ENCODE data around the gene STX8. TPM values are rescaled to one million over a fixed set of nuclear protein-coding genes. Genes with fewer than 3 reads are reported as not detected.

STX8 gene
- total RNA-seq, 4 donors from 2014 or later = 22.0 to 67.3 (median 46.5) TPM

DNA sequence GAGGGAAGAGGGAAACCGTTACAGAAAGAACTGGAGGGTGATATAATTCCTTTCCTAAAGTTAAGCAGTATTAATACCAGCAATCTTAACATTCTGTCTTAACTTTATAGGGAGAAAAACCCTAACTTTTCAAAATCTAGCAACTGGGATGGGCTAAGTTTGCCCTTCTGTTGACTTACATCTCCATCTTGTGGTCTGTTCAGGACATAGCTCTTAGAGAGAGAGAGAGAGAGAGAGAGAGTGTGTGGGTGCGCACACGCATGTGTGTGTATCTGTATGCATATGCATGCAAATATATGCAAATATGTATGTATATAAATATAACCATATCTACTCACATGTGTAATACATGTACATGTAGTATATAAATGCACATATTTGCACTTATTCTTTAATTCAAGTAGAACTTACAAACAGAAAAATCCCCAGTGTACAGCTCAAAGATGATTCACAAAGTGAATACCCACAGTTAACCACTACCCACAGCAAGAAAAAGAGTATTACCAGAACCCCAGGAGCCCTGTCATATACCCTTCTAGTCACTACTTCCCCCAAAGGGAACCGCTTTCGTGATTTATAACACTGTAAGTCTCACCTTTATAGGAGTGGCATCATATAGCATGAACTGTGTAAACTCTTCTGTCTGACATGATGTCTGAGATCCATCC is 46.5 kb downstream of the STX8 start:
- TF ChIP-seq, protein P1, sequence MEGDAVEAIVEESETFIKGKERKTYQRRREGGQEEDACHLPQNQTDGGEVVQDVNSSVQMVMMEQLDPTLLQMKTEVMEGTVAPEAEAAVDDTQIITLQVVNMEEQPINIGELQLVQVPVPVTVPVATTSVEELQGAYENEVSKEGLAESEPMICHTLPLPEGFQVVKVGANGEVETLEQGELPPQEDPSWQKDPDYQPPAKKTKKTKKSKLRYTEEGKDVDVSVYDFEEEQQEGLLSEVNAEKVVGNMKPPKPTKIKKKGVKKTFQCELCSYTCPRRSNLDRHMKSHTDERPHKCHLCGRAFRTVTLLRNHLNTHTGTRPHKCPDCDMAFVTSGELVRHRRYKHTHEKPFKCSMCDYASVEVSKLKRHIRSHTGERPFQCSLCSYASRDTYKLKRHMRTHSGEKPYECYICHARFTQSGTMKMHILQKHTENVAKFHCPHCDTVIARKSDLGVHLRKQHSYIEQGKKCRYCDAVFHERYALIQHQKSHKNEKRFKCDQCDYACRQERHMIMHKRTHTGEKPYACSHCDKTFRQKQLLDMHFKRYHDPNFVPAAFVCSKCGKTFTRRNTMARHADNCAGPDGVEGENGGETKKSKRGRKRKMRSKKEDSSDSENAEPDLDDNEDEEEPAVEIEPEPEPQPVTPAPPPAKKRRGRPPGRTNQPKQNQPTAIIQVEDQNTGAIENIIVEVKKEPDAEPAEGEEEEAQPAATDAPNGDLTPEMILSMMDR (IDR thresholded peaks at IDR 0.05) = peak; percentile 12 to 58 (median 24)
- TF ChIP-seq POLR2A (IDR thresholded peaks at IDR 0.05) = no peak
- no peaks in the 10 kb centered on the region for H3K9me3 ChIP-seq
- intact Hi-C loops (cut with DNase I; ENCODE audit: low total_unique reads) = no loop called here
- H3K27me3 ChIP-seq = no peaks in the 10 kb centered on the region
- no peaks in the 10 kb centered on the region for H3K36me3 ChIP-seq
- no peak overlapping the region for H3K27ac ChIP-seq
- no peak for DNase-seq
- H3K4me3 ChIP-seq = no peak overlapping the region
- H3K4me1 ChIP-seq = no peaks in the 10 kb centered on the region

DNA sequence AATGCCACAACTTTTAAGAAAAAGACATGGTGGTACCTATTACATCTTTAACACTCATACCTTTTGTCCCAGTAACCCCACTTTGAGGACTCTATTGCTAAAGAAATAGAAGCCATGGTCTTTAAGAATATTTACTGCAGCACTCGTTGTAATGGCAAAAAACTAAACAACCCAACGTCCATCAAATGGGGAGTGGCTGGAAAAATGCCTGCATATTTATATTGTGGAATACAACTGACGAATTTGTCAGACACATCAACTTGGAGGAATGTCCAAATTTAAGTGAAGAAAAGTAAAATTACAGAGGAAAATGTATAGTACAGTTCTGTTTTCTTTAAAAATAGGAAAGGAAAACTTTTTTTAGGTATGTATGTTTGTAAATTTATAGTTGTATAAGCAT is 47.8 kb downstream of the STX8 start:
- H3K36me3 ChIP-seq = no peaks in the 10 kb centered on the region
- TF ChIP-seq, protein P1 (IDR thresholded peaks at IDR 0.05) = no peak
- TF ChIP-seq POLR2A (IDR thresholded peaks at IDR 0.05) = no peak
- H3K4me1 ChIP-seq = no peaks in the 10 kb centered on the region
- H3K27ac ChIP-seq = no peak overlapping the region
- no peak for DNase-seq
- H3K9me3 ChIP-seq = no peaks in the 10 kb centered on the region
- no peak overlapping the region for H3K4me3 ChIP-seq
- no peaks in the 10 kb centered on the region for H3K27me3 ChIP-seq
- intact Hi-C loops (cut with DNase I; ENCODE audit: low total_unique reads) = no loop called here

DNA sequence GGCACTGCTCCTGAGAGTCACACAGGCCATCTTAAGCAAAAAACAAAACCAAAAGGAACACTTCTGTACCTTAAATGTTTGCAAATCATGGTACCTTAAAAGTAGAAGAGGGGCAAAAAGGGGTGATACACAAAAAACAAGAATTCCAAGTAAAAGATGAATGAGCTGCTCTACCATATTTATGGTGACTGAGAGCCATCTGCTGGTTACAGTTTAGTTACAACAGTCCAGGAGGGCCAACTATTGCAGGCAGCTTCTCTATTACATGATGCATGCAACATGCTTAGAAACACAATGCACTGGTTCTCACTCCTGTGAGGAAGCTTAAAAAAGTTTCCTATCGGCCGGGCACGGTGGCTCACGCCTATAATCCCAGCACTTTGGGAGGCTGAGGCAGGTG is 53.5 kb downstream of the STX8 start:
- intact Hi-C loops (cut with DNase I; ENCODE audit: low total_unique reads) = no loop called here
- Histone ChIP-seq H3K27me3 (no peaks in the 10 kb centered on the region), H3K9me3 (no peaks in the 10 kb centered on the region), H3K4me3 (no peak overlapping the region), H3K4me1 (no peaks in the 10 kb centered on the region), H3K36me3 (no peaks in the 10 kb centered on the region), H3K27ac (no peak overlapping the region)
- peak in 1 of 2 donors; percentile 16 for DNase-seq
- TF ChIP-seq, protein P1 (IDR thresholded peaks at IDR 0.05) = peak; percentile 37 to 76 (median 54)
- TF ChIP-seq POLR2A (IDR thresholded peaks at IDR 0.05) = no peak

DNA sequence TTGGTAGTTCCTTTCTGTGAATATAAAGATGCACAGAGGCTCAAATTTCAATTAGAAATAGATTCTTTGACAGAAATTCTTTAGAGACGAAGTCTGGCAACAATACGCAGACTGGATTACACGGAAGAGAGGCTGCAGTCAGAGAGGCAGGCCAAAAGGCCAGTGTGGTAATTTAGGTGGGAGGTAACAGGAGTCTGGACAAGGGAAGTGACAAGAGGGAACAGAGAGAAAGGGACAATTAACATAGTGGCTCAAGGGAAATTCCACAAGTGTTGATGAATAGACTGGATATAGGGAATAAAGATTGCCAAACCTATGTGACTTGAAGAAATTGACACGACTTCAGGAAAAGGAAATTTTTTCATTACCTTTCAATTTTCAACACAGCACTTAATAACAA is 54.6 kb downstream of the STX8 start:
- intact Hi-C loops (cut with DNase I; ENCODE audit: low total_unique reads) = no loop called here
- DNase-seq = no peak
- Histone ChIP-seq H3K4me1 (no peaks in the 10 kb centered on the region), H3K4me3 (no peak overlapping the region), H3K36me3 (no peaks in the 10 kb centered on the region), H3K9me3 (no peaks in the 10 kb centered on the region), H3K27ac (no peak overlapping the region), H3K27me3 (no peaks in the 10 kb centered on the region)
- TF ChIP-seq, protein P1 (IDR thresholded peaks at IDR 0.05) = no peak
- TF ChIP-seq POLR2A (IDR thresholded peaks at IDR 0.05) = no peak

DNA sequence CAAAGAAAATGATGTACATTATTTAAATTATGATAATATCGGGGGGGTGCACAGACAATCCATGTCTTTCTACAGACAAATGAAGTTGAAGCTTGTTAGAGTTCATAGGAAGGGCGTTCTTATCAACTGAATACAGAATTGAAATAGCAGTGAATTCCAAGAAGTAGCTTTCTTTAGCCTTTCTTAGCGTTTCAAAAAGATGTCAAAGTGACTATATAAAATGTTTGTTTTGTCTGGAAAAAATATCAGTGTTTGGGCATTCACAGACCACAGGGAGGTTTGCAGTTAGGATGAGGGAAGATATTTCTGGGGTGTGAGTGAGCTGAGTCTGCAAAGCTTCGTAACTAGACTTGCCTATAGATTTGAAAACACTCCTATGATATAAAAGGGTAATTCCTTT is 55.0 kb downstream of the STX8 start:
- no peaks in the 10 kb centered on the region for H3K9me3 ChIP-seq
- intact Hi-C loops (cut with DNase I; ENCODE audit: low total_unique reads) = no loop called here
- no peaks in the 10 kb centered on the region for H3K36me3 ChIP-seq
- H3K4me3 ChIP-seq = no peak overlapping the region
- no peaks in the 10 kb centered on the region for H3K27me3 ChIP-seq
- DNase-seq = no peak
- no peak for TF ChIP-seq POLR2A (IDR thresholded peaks at IDR 0.05)
- TF ChIP-seq, protein P1 (IDR thresholded peaks at IDR 0.05) = no peak
- no peak overlapping the region for H3K27ac ChIP-seq
- no peaks in the 10 kb centered on the region for H3K4me1 ChIP-seq
